HepG2 (cell line): ENCODE data around the gene SRCAP. TPM values are rescaled to one million over a fixed set of nuclear protein-coding genes. Genes with fewer than 3 reads are reported as not detected.

ENCODE experiments used
- ARID4A ChIP-seq: sonication (generic); formaldehyde crosslinking; IDR thresholded peaks from 2 replicates; pipeline ENCODE4 v1.5.0; 2020; ENCODE audit warnings: mild to moderate bottlenecking, missing genetic modification reagents, borderline replicate concordance
- CBX1 ChIP-seq: IDR thresholded peaks from one replicate; pipeline ENCODE4 v1.6.1; 2016; ENCODE audit warnings: antibody characterized with exemption, low read depth
- CC2D1A ChIP-seq: sonication (generic); formaldehyde crosslinking; IDR thresholded peaks from 2 replicates; pipeline ENCODE4 v1.8.1; 2023; ENCODE audit warnings: mild to moderate bottlenecking, missing genetic modification reagents
- DBP ChIP-seq: sonication (generic); formaldehyde crosslinking; IDR thresholded peaks from 2 replicates; pipeline ENCODE4 v1.4.0; 2020; ENCODE audit warnings: missing genetic modification reagents; ENCODE audit errors: not compliant biosample characterization
- KDM4B ChIP-seq: sonication (generic); formaldehyde crosslinking; IDR thresholded peaks from 2 replicates; pipeline ENCODE4 v1.4.0; 2020; ENCODE audit warnings: missing genetic modification reagents
- MAX ChIP-seq: IDR thresholded peaks from 2 replicates; pipeline ENCODE4 v1.6.1; 2012; ENCODE audit warnings: inconsistent platforms
- MLXIP ChIP-seq: sonication (generic); formaldehyde crosslinking; IDR thresholded peaks from 2 replicates; pipeline ENCODE4 v1.9.0; 2021; ENCODE audit warnings: missing genetic modification reagents, borderline replicate concordance
- PBX3 ChIP-seq: sonication (generic); formaldehyde crosslinking; IDR thresholded peaks from 2 replicates; pipeline ENCODE4 v1.8.1; 2023; ENCODE audit warnings: missing genetic modification reagents, inconsistent platforms, borderline replicate concordance
- RFX3 ChIP-seq: IDR thresholded peaks from 2 replicates; pipeline ENCODE4 v1.6.1; 2016; ENCODE audit warnings: missing biosample characterization, missing genetic modification reagents
- RORA ChIP-seq: sonication (generic); formaldehyde crosslinking; IDR thresholded peaks from 2 replicates; pipeline ENCODE4 v1.5.0; 2020; ENCODE audit warnings: mild to moderate bottlenecking, missing genetic modification reagents, moderate library complexity
- SALL2 ChIP-seq: sonication (generic); formaldehyde crosslinking; IDR thresholded peaks from 2 replicates; pipeline ENCODE4 v1.8.1; 2023; ENCODE audit warnings: mild to moderate bottlenecking, missing genetic modification reagents, inconsistent platforms
- SPEN ChIP-seq: sonication (generic); formaldehyde crosslinking; IDR thresholded peaks from 2 replicates; pipeline ENCODE4 v1.5.1; 2020; ENCODE audit warnings: low read depth, mild to moderate bottlenecking, missing genetic modification reagents
- ZNF10 ChIP-seq: sonication (generic); formaldehyde crosslinking; IDR thresholded peaks from 2 replicates; pipeline ENCODE4 v1.4.0; 2020; ENCODE audit warnings: mild to moderate bottlenecking, low read depth, missing genetic modification reagents, borderline replicate concordance
- ZNF20 ChIP-seq: sonication (generic); formaldehyde crosslinking; IDR thresholded peaks from 2 replicates; pipeline ENCODE4 v1.4.0; 2020; ENCODE audit warnings: mild to moderate bottlenecking, moderate library complexity, missing genetic modification reagents
- ZNF276 ChIP-seq: sonication (generic); formaldehyde crosslinking; IDR thresholded peaks from 2 replicates; pipeline ENCODE4 v1.4.0; 2020; ENCODE audit warnings: mild to moderate bottlenecking, low read depth, missing genetic modification reagents
- ZNF788 ChIP-seq: sonication (generic); formaldehyde crosslinking; IDR thresholded peaks from 2 replicates; pipeline ENCODE4 v1.5.0; 2020; ENCODE audit warnings: mild to moderate bottlenecking, missing genetic modification reagents, borderline replicate concordance
- polyA plus RNA-seq, 8 experiments: library from polyadenylated mRNA; depleted of rRNA in 3 of 8; stranded (reverse) in 7 of 8; unstranded in 1 of 8; fragments of >200 nt; fragmentation: Illumina TruSeq in 4 of 8; extraction: Trizol in 4 of 8; gene quantifications; 2 replicates each; pipeline versions ENCODE4 v1.2.1 to v1.2.3, GENCODE V29; 2011 to 2016; ENCODE audit warnings: low read depth in 4 of 8, missing spikeins in 1 of 8, mixed read lengths in 1 of 8; ENCODE audit not compliant: insufficient read depth in 1 of 8
- total RNA-seq, 5 experiments: library from RNA; depleted of rRNA; stranded (reverse); fragments of >200 nt; fragmentation: Illumina TruSeq; extraction: Trizol; gene quantifications; 2 replicates each; pipeline ENCODE4 v1.2.3, GENCODE V29; 2016; ENCODE audit warnings: low read depth in 1 of 5

The SRCAP gene
- total and polyA plus RNA-seq, 2 of the 13 experiments (the other 11 are each of a cell fraction or from before 2014, with no cell fraction given), result 4.9 to 9.0 TPM

GRCh38 chr16:30761928-30762902 lies 63.2 kb downstream of the SRCAP start, which contains the start of the genes CFAP119 and RNF40 (continued):
- TF ChIP-seq ZNF10 (CRISPR knock-in tag) (no peak), KDM4B (CRISPR knock-in tag) (no peak; the same call in 1 of the 2 replicates), CC2D1A (CRISPR knock-in tag) (no peak), ZNF276 (CRISPR knock-in tag) (peak; percentile 40; the same call in 1 of the 2 replicates), MAX (peak; percentile 58; the same call in 1 of the 2 replicates), SPEN (CRISPR knock-in tag) (peak; percentile 52; the same call in 1 of the 2 replicates), RFX3 (CRISPR knock-in tag) (peak; percentile 95), PBX3 (CRISPR knock-in tag) (0 out of 2 replicates have a peak, but pooled peaks have one; percentile 24), RORA (CRISPR knock-in tag) (no peak), SALL2 (CRISPR knock-in tag) (peak; percentile 74; the same call in 1 of the 2 replicates), MLXIP (no peak), DBP (no peak), ZNF20 (no peak), ZNF788 (CRISPR knock-in tag) (peak; percentile 80), ARID4A (CRISPR knock-in tag) (peak; percentile 100), CBX1 (peak; percentile 71)
